Gastroesophageal sphincter (tissue), 4 donors: Measurements from ENCODE around the gene TMEM120B. TPM values are rescaled to one million over a fixed set of nuclear protein-coding genes. Genes with fewer than 3 reads are reported as not detected.

Source experiments
- ATAC-seq: fragments of 150-250 bp; one replicate; pipeline ENCODE4 v1.9.1; 2016; ENCODE audit warnings: mild to moderate bottlenecking, moderate library complexity
- H3K27ac ChIP-seq, 4 donors: fragments of 200-600 bp; sonication (generic) in 3 of 4; 1 replicate in 3 of 4; 2 replicates in 1 of 4; pipeline ENCODE4 v1.5.1; 2016 to 2019
- H3K27me3 ChIP-seq: fragments of 200-600 bp; sonication (generic); one replicate; pipeline ENCODE4 v1.5.1; 2019
- H3K36me3 ChIP-seq, 2 donors: fragments of 200-600 bp; sonication (generic); one replicate each; pipeline ENCODE4 v1.5.1; 2019; ENCODE audit warnings: control low read depth in 1 of 2
- H3K4me1 ChIP-seq, 3 donors: fragments of 200-600 bp; sonication (generic); 1 replicate in 2 of 3; 2 replicates in 1 of 3; pipeline ENCODE4 v1.5.1; 2016 to 2019; ENCODE audit warnings: control low read depth in 2 of 3
- H3K4me3 ChIP-seq, 2 donors: fragments of 200-600 bp; sonication (generic); one replicate each; pipeline ENCODE4 v1.5.1; 2019; ENCODE audit warnings: mild to moderate bottlenecking in 1 of 2, moderate library complexity in 1 of 2
- H3K9me3 ChIP-seq, 3 donors: fragments of 200-600 bp; sonication (generic); one replicate each; pipeline ENCODE4 v1.5.1; 2017 to 2019; ENCODE audit warnings: control low read depth in 2 of 3
- CTCF ChIP-seq, 4 experiments: fragments of 200-600 bp in 2 of 4; fragments of 450-650 bp in 2 of 4; sonication (generic) in 1 of 4; IDR thresholded peaks; one replicate each; pipeline ENCODE4 v1.5.1; 2017 to 2019; ENCODE audit warnings: antibody characterized with exemption in 4 of 4, mild to moderate bottlenecking in 2 of 4, moderate library complexity in 2 of 4
- EP300 ChIP-seq: sonication (generic); formaldehyde crosslinking; IDR thresholded peaks from one replicate; pipeline ENCODE4 v1.6.1; 2017; ENCODE audit warnings: antibody characterized with exemption, mild to moderate bottlenecking
- POLR2A ChIP-seq, 2 donors: fragments of 450-650 bp; IDR thresholded peaks; one replicate each; pipeline ENCODE4 v1.6.1; 2017; ENCODE audit warnings: antibody characterized with exemption in 2 of 2, mild to moderate bottlenecking in 2 of 2, moderate library complexity in 1 of 2
- POLR2AphosphoS5 ChIP-seq: sonication (generic); formaldehyde crosslinking; IDR thresholded peaks from one replicate; pipeline ENCODE4 v1.6.1; 2017; ENCODE audit warnings: antibody characterized with exemption
- WGBS, 2 donors: methylation state at CpG; one replicate each; pipeline ENCODE4 v1.1.5; 2018; ENCODE audit warnings: low coverage in 1 of 2; 5-methylcytosine and 5-hydroxymethylcytosine counted together
- total RNA-seq, 4 donors: library from RNA; depleted of rRNA; stranded (reverse); fragments of >200 nt; gene quantifications; one replicate each; pipeline ENCODE4 v1.1.0, GENCODE V29; 2016

TMEM120B gene
- total RNA-seq, 4 donors from 2014 or later: 4.2 to 14.3 (median 9.9) TPM

GRCh38 chr12:121793440-121793837, 80.9 kb downstream of the TMEM120B start, which contains the start of gene RHOF:
Gene RHOF (minus strand): TSS chr12:121793688. CDS start chr12:121793633, 55 bp downstream.
- peak within 1 kb of the TSS; percentile 60 to 100 (median 100) for H3K27ac ChIP-seq
- no peaks in the 10 kb centered on the region for H3K27me3 ChIP-seq
- WGBS, 2 donors: no CpG with 5 or more reads among the region's 36 CpGs
- peaks cover 6 to 75% (median 45%) of the 10 kb centered on the region in 3 donors for H3K4me1 ChIP-seq
- peak within 1 kb of the TSS; percentile 32 to 60 for H3K4me3 ChIP-seq
- no peak for ATAC-seq
- TF ChIP-seq POLR2AphosphoS5 (no peak), POLR2A (IDR thresholded peaks at IDR 0.05) (peak; percentile 19 to 22)
- no peaks in the 10 kb centered on the region for H3K9me3 ChIP-seq
- peaks cover 0 to 13% of the 10 kb centered on the region in 2 donors for H3K36me3 ChIP-seq

GRCh38 chr12:121793838-121794533, 81.4 kb downstream of the TMEM120B start:
- Histone ChIP-seq H3K9me3 (no peaks in the 10 kb centered on the region), H3K36me3 (peaks cover 0 to 13% of the 10 kb centered on the region in 2 donors), H3K27ac (peak overlapping the region in 3 of 4 donors; percentile 100), H3K27me3 (no peaks in the 10 kb centered on the region), H3K4me3 (peak overlapping the region; percentile 32 to 60), H3K4me1 (peaks cover 6 to 76% (median 51%) of the 10 kb centered on the region in 3 donors)
- peak; percentile 77 for ATAC-seq
- TF ChIP-seq POLR2AphosphoS5 (peak; percentile 68), CTCF (IDR thresholded peaks at IDR 0.05) (peak in 3 of 4 experiments; percentile 98 to 100 (median 100)), EP300 (no peak), POLR2A (IDR thresholded peaks at IDR 0.05) (peak in 1 of 2 donors; percentile 8)
- no CpG with 5 or more reads among the region's 59 CpGs for WGBS, 2 donors

GRCh38 chr12:121794534-121795033, 82.0 kb downstream of the TMEM120B start:
- H3K27me3 ChIP-seq: no peaks in the 10 kb centered on the region
- TF ChIP-seq POLR2AphosphoS5 (no peak), CTCF (IDR thresholded peaks at IDR 0.05) (no peak), POLR2A (IDR thresholded peaks at IDR 0.05) (no peak), EP300 (no peak)
- peak; percentile 5 for ATAC-seq

GRCh38 chr12:121795034-121795968, 82.7 kb downstream of the TMEM120B start:
- Histone ChIP-seq H3K4me1 (peaks cover 6 to 83% (median 54%) of the 10 kb centered on the region in 3 donors), H3K4me3 (peak overlapping the region in 1 of 2 donors; percentile 60), H3K36me3 (peaks cover 0 to 13% of the 10 kb centered on the region in 2 donors), H3K27ac (peak overlapping the region in 3 of 4 donors; percentile 100), H3K27me3 (no peaks in the 10 kb centered on the region), H3K9me3 (no peaks in the 10 kb centered on the region)
- 11 to 43% methylated on average over 3 of the region's 15 CpGs for WGBS, 2 donors
- peak in 3 of 4 experiments; percentile 95 to 99 (median 98) for TF ChIP-seq CTCF (IDR thresholded peaks at IDR 0.05)
- no peak for TF ChIP-seq POLR2A (IDR thresholded peaks at IDR 0.05)
- ATAC-seq: peak; percentile 32

More at GRCh38 chr12:121794534-121795033, 82.0 kb downstream of the TMEM120B start:
- Histone ChIP-seq H3K36me3 (peaks cover 0 to 13% of the 10 kb centered on the region in 2 donors), H3K4me1 (peaks cover 6 to 80% (median 54%) of the 10 kb centered on the region in 3 donors), H3K4me3 (peak overlapping the region in 1 of 2 donors; percentile 60), H3K27ac (peak overlapping the region; percentile 60 to 100 (median 100)), H3K9me3 (no peaks in the 10 kb centered on the region)
- WGBS, 2 donors: 0% methylated on average over 8 of the region's 13 CpGs; no CpG with 5 or more reads in 1 of the 2 donors
